HK-2 (cell line): Measurements from ENCODE around the gene KCNQ5.
A peak's percentile ranks its signal among the peaks of the same experiment; 100 is the strongest.
"Not testable (repeated sequence)": the region's sequence is repeated elsewhere in the genome, so short reads cannot be mapped to it uniquely, and the experiment has no call there.

ENCODE experiments used
- DNase-seq: peaks from one replicate; pipeline ENCODE4 v3.0.0-alpha.2; 2018; ENCODE audit not compliant: unreplicated experiment

Gene KCNQ5

GRCh38 chr6:72950114-72950860 lies 328.4 kb downstream of the KCNQ5 start:
- peak; percentile 14 for DNase-seq

- DNase-seq: no peak
These were observed 331.2 kb downstream of the KCNQ5 start for GRCh38 chr6:72952808-72953630.

- no peak for DNase-seq
These were observed 332.1 kb downstream of the KCNQ5 start for GRCh38 chr6:72953971-72954381.

GRCh38 chr6:72954716-72955115 lies 332.9 kb downstream of the KCNQ5 start:
- no peak for DNase-seq

- no peak for DNase-seq
These were observed 333.8 kb downstream of the KCNQ5 start for GRCh38 chr6:72955666-72956065.

GRCh38 chr6:72956272-72956671 lies 334.4 kb downstream of the KCNQ5 start:
- DNase-seq: no peak

GRCh38 chr6:72959821-72960220 lies 338.0 kb downstream of the KCNQ5 start:
- no peak for DNase-seq

GRCh38 chr6:72963946-72964345 lies 342.1 kb downstream of the KCNQ5 start:
- no peak for DNase-seq

GRCh38 chr6:72966628-72967280 lies 344.9 kb downstream of the KCNQ5 start:
- no peak for DNase-seq

- no peak for DNase-seq
These were observed 345.5 kb downstream of the KCNQ5 start for GRCh38 chr6:72967329-72967728.

- DNase-seq: no peak
These were observed 346.8 kb downstream of the KCNQ5 start for GRCh38 chr6:72968704-72969103.

- DNase-seq: no peak
These were observed 347.8 kb downstream of the KCNQ5 start for GRCh38 chr6:72969666-72970065.

GRCh38 chr6:72972579-72972978 lies 350.7 kb downstream of the KCNQ5 start:
- DNase-seq: no peak

GRCh38 chr6:72974276-72974675 lies 352.4 kb downstream of the KCNQ5 start:
- no peak for DNase-seq

GRCh38 chr6:72975352-72975752 lies 353.5 kb downstream of the KCNQ5 start:
- DNase-seq: no peak

GRCh38 chr6:72976484-72976883 lies 354.6 kb downstream of the KCNQ5 start:
- no peak for DNase-seq

GRCh38 chr6:72977114-72977513 lies 355.2 kb downstream of the KCNQ5 start:
- DNase-seq: no peak

GRCh38 chr6:72978808-72979207 lies 356.9 kb downstream of the KCNQ5 start:
- not testable (repeated sequence) for DNase-seq

- not testable (repeated sequence) for DNase-seq
These were observed 362.4 kb downstream of the KCNQ5 start for GRCh38 chr6:72984189-72984831.

GRCh38 chr6:72984981-72985665 lies 363.3 kb downstream of the KCNQ5 start:
- DNase-seq: no peak

GRCh38 chr6:72987301-72987700 lies 365.4 kb downstream of the KCNQ5 start:
- DNase-seq: no peak
